HepG2 (cell line): Measurements from ENCODE around the gene FKBP5. TPM values are rescaled to one million over a fixed set of nuclear protein-coding genes. Genes with fewer than 3 reads are reported as not detected.

ENCODE experiments used
- ATAC-seq: fragments of 200-7000 bp; cut with Tn5 transposase; 3 replicates; pipeline ENCODE4 v1.9.1; 2020; ENCODE audit warnings: mild to moderate bottlenecking, moderate library complexity
- BruUV-seq: library from RNA; stranded (reverse); fragments of 400-500 nt; replicated peaks from 2 replicates; lab custom pipeline; 2021; lab: Mats Ljungman, UMichigan
- CTCF ChIA-PET: fragments of 300-600 bp; formaldehyde crosslinking; extraction: SDS; loops from one replicate; lab custom pipeline; 2021; ENCODE audit warnings: low total read pairs, inconsistent platforms, low intra/inter-chr PET ratio; lab: Yijun Ruan, JAX
- POLR2A ChIA-PET: fragments of 350-600 bp; sonication (Branson Sonifier 250); formaldehyde crosslinking; loops from one replicate; lab custom pipeline; 2020; ENCODE audit warnings: antibody characterized with exemption, inconsistent platforms; lab: Yijun Ruan, JAX
- DNase-seq: peaks from one replicate; pipeline ENCODE4 v3.0.0-alpha.2; 2015; ENCODE audit warnings: low spot score
- FAIRE-seq: peaks from 3 replicates; lab custom pipeline; 2011; peaks lifted over from hg19 to GRCh38; lab: Jason Lieb, UNC
- H2AFZ ChIP-seq: one replicate; pipeline ENCODE4 v1.6.1; 2011; ENCODE audit warnings: low read length, inconsistent platforms
- H3K27ac ChIP-seq: fragments of 300-600 bp; 3 replicates; pipeline ENCODE4 v1.8.0; 2011; ENCODE audit warnings: mixed run types, mild to moderate bottlenecking, mixed read lengths, low read length, inconsistent platforms; ENCODE audit not compliant: insufficient read depth; ENCODE audit errors: extremely low read length
- H3K27me3 ChIP-seq, 2 experiments: fragments of 200-600 bp in 1 of 2; 2 replicates in 1 of 2; 3 replicates in 1 of 2; pipeline versions ENCODE4 v1.6.0 to v1.8.0; 2011; ENCODE audit warnings: low read length in 2 of 2, mild to moderate bottlenecking in 2 of 2, moderate library complexity in 2 of 2, inconsistent platforms in 1 of 2; ENCODE audit not compliant: insufficient read depth in 2 of 2, control insufficient read depth in 1 of 2
- H3K36me3 ChIP-seq, 2 experiments: fragments of 200-600 bp in 1 of 2; replicated peaks in 1 of 2; 2 replicates in 1 of 2; 3 replicates in 1 of 2; pipeline versions ENCODE4 v1.5.1 to v1.8.0; 2011; ENCODE audit warnings: low read length in 2 of 2, inconsistent platforms in 1 of 2; ENCODE audit not compliant: insufficient read depth in 2 of 2, control insufficient read depth in 1 of 2
- H3K4me1 ChIP-seq: 2 replicates; pipeline ENCODE4 v1.5.1; 2012; ENCODE audit warnings: low read length, inconsistent platforms; ENCODE audit not compliant: insufficient read depth
- H3K4me2 ChIP-seq: 2 replicates; pipeline ENCODE4 v1.6.0; 2011; ENCODE audit warnings: low read depth, low read length, inconsistent platforms
- H3K4me3 ChIP-seq, 3 experiments: fragments of 200-600 bp in 1 of 3; sonication (generic), shearing (Covaris generic) in 1 of 3; replicated peaks in 1 of 3; 2 replicates each; pipeline ENCODE4 v1.5.1; 2011 to 2016; ENCODE audit warnings: low read length in 3 of 3, inconsistent platforms in 2 of 3, low read depth in 2 of 3, mild to moderate bottlenecking in 2 of 3, control low read depth in 1 of 3, mixed read lengths in 1 of 3; ENCODE audit not compliant: insufficient read depth in 1 of 3
- H3K79me2 ChIP-seq: one replicate; pipeline ENCODE4 v1.6.1; 2011; ENCODE audit warnings: low read length, inconsistent platforms; ENCODE audit not compliant: insufficient read depth
- H3K9ac ChIP-seq: 2 replicates; pipeline ENCODE4 v1.6.0; 2011; ENCODE audit warnings: mild to moderate bottlenecking, low read depth, low read length, inconsistent platforms; ENCODE audit not compliant: insufficient read depth
- H3K9me3 ChIP-seq: 2 replicates; pipeline ENCODE4 v1.5.1; 2012; ENCODE audit warnings: mild to moderate bottlenecking, low read length
- H4K20me1 ChIP-seq: 2 replicates; pipeline ENCODE4 v1.6.0; 2011; ENCODE audit warnings: inconsistent platforms, mild to moderate bottlenecking, low read length, moderate library complexity; ENCODE audit not compliant: insufficient read depth
- KDM3A ChIP-seq: IDR thresholded peaks from 2 replicates; pipeline ENCODE4 v1.6.1; 2018; ENCODE audit warnings: low read depth, missing compliant biosample characterization
- KLF12 ChIP-seq: sonication (generic); formaldehyde crosslinking; IDR thresholded peaks from 2 replicates; pipeline ENCODE4 v1.4.0; 2020; ENCODE audit warnings: missing genetic modification reagents, borderline replicate concordance
- MLLT10 ChIP-seq: sonication (generic); formaldehyde crosslinking; IDR thresholded peaks from 2 replicates; pipeline ENCODE4 v1.4.0; 2020; ENCODE audit warnings: missing genetic modification reagents
- MTF1 ChIP-seq: sonication (generic); formaldehyde crosslinking; IDR thresholded peaks from 2 replicates; pipeline ENCODE4 v1.5.0; 2020; ENCODE audit warnings: missing genetic modification reagents
- MYC ChIP-seq: sonication (generic); formaldehyde crosslinking; IDR thresholded peaks from 2 replicates; pipeline ENCODE4 v1.9.0; 2021; ENCODE audit warnings: missing genetic modification reagents, borderline replicate concordance
- REXO4 ChIP-seq: sonication (generic); formaldehyde crosslinking; IDR thresholded peaks from 2 replicates; pipeline ENCODE4 v1.8.0; 2022; ENCODE audit warnings: missing genetic modification reagents, mild to moderate bottlenecking, borderline replicate concordance
- TEF ChIP-seq: sonication (generic); formaldehyde crosslinking; IDR thresholded peaks from 2 replicates; pipeline ENCODE4 v1.5.0; 2020; ENCODE audit warnings: missing genetic modification reagents
- ZNF205 ChIP-seq: IDR thresholded peaks from 2 replicates; pipeline ENCODE4 v1.6.1; 2018; ENCODE audit warnings: missing biosample characterization, missing genetic modification reagents
- ZNF761 ChIP-seq: sonication (generic); formaldehyde crosslinking; conservative IDR thresholded peaks from 2 replicates; pipeline ENCODE4 v1.4.0; 2020; ENCODE audit warnings: mild to moderate bottlenecking, missing genetic modification reagents
- WGBS: methylation state at CpG from one replicate; pipeline ENCODE4 v1.1.6; 2017; ENCODE audit warnings: low lambda C conversion rate; 5-methylcytosine and 5-hydroxymethylcytosine counted together
- in situ Hi-C: cut with HindIII; loops from 2 replicates; pipeline ENCODE4 v1.10.0; 2017; ENCODE audit warnings: low pct_unique_long_range_greater_than_20kb; ENCODE audit not compliant: extremely low pct_ligation_motif_present
- intact Hi-C: fragments of 100-400 bp; cut with micrococcal nuclease; formaldehyde crosslinking; loops from one replicate; pipeline ENCODE4 v1.10.0; 2022; ENCODE audit not compliant: unreplicated experiment
- polyA plus RNA-seq, 8 experiments: library from polyadenylated mRNA; depleted of rRNA in 3 of 8; stranded (reverse) in 7 of 8; unstranded in 1 of 8; fragments of >200 nt; fragmentation: Illumina TruSeq in 4 of 8; extraction: Trizol in 4 of 8; gene quantifications; 2 replicates each; pipeline versions ENCODE4 v1.2.1 to v1.2.3, GENCODE V29; 2011 to 2016; ENCODE audit warnings: low read depth in 4 of 8, missing spikeins in 1 of 8, mixed read lengths in 1 of 8; ENCODE audit not compliant: insufficient read depth in 1 of 8
- total RNA-seq, 5 experiments: library from RNA; depleted of rRNA; stranded (reverse); fragments of >200 nt; fragmentation: Illumina TruSeq; extraction: Trizol; gene quantifications; 2 replicates each; pipeline ENCODE4 v1.2.3, GENCODE V29; 2016; ENCODE audit warnings: low read depth in 1 of 5
- TF ChIP-seq, protein P1 (sequence below): sonication (generic); formaldehyde crosslinking; IDR thresholded peaks from 2 replicates; pipeline ENCODE4 v1.4.0; 2020; ENCODE audit warnings: missing genetic modification reagents, borderline replicate concordance

Gene FKBP5
- total and polyA plus RNA-seq, 2 of the 13 experiments (the other 11 are each of a cell fraction or from before 2014, with no cell fraction given), result 8.0 to 17.4 TPM

GRCh38 chr6:35719404-35719829 lies 30.7 kb upstream of the FKBP5 start (continued):
- TF ChIP-seq, protein P1, sequence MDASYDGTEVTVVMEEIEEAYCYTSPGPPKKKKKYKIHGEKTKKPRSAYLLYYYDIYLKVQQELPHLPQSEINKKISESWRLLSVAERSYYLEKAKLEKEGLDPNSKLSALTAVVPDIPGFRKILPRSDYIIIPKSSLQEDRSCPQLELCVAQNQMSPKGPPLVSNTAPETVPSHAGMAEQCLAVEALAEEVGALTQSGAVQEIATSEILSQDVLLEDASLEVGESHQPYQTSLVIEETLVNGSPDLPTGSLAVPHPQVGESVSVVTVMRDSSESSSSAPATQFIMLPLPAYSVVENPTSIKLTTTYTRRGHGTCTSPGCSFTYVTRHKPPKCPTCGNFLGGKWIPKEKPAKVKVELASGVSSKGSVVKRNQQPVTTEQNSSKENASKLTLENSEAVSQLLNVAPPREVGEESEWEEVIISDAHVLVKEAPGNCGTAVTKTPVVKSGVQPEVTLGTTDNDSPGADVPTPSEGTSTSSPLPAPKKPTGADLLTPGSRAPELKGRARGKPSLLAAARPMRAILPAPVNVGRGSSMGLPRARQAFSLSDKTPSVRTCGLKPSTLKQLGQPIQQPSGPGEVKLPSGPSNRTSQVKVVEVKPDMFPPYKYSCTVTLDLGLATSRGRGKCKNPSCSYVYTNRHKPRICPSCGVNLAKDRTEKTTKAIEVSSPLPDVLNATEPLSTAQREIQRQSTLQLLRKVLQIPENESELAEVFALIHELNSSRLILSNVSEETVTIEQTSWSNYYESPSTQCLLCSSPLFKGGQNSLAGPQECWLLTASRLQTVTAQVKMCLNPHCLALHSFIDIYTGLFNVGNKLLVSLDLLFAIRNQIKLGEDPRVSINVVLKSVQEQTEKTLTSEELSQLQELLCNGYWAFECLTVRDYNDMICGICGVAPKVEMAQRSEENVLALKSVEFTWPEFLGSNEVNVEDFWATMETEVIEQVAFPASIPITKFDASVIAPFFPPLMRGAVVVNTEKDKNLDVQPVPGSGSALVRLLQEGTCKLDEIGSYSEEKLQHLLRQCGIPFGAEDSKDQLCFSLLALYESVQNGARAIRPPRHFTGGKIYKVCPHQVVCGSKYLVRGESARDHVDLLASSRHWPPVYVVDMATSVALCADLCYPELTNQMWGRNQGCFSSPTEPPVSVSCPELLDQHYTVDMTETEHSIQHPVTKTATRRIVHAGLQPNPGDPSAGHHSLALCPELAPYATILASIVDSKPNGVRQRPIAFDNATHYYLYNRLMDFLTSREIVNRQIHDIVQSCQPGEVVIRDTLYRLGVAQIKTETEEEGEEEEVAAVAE (CRISPR knock-in tag), result no peak
- no peak for TF ChIP-seq MTF1 (CRISPR knock-in tag)
- TF ChIP-seq TEF (CRISPR knock-in tag), result no peak
- no peak for TF ChIP-seq ZNF205
- no peak for TF ChIP-seq REXO4 (CRISPR knock-in tag)
- TF ChIP-seq MLLT10, result no peak
- no peak for TF ChIP-seq KDM3A (CRISPR knock-in tag)

DNA sequence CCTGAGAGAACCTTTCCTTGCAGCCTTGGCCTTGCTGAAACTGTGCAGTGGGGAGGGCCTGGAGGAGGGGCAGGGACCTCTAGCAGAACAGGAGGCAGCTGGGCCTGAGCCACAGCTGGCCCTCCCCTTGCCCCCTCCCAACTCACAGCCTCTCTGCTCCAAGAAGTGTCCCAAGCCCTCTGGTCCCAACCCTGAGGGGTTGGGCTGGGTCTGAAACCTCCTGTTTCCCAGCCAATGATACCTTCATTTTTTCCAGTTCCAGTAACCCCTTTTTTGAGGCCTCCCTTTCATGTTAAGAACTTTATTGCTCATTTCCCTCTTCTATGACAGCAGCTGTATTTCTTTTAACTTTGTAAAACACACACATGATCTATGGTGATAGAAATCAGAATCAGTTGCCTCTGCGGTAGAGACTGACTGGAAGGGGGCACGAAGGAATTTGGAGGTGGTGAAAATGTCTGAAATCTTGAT lies 30.2 kb upstream of the FKBP5 start:
- BruUV-seq, result no TSS peak
- ATAC-seq, result no peak
- TF ChIP-seq ZNF761, result no peak
- TF ChIP-seq MYC (CRISPR knock-in tag), result no peak
- TF ChIP-seq KLF12 (CRISPR knock-in tag), result no peak
- TF ChIP-seq, all 625 proteins: peak for 0
- H3K36me3 ChIP-seq, result no peaks in the 10 kb centered on the region
- intact Hi-C loops (no loop called here), in situ Hi-C loops (no loop called here)
- DNase-seq (no peak), FAIRE-seq (no peak)
- no peak overlapping the region for H3K4me3 ChIP-seq
- H3K27ac ChIP-seq, result no peak overlapping the region
- H4K20me1 ChIP-seq, result no peaks in the 10 kb centered on the region
- H3K27me3 ChIP-seq, result no peaks in the 10 kb centered on the region
- ChIA-PET CTCF (no interaction called here), POLR2A (no interaction called here)
- 91% methylated on average over 2 of the region's 2 CpGs for WGBS
- H2AFZ ChIP-seq, result no peak overlapping the region
- no peak overlapping the region for H3K9ac ChIP-seq
- no peak overlapping the region for H3K4me2 ChIP-seq
- H3K79me2 ChIP-seq, result no peaks in the 10 kb centered on the region
- H3K9me3 ChIP-seq, result no peaks in the 10 kb centered on the region
- peaks cover 48% of the 10 kb centered on the region for H3K4me1 ChIP-seq
